Measurements from ENCODE around the gene CNTRL. TPM values are rescaled to one million over a fixed set of nuclear protein-coding genes. Genes with fewer than 3 reads are reported as not detected.

The CNTRL gene
- total and polyA plus RNA-seq, 4 donors = 1.6 to 8.7 (median 4.4) TPM

GRCh38 chr9:121071756-121072421, 2.9 kb upstream of the CNTRL start:
- Histone ChIP-seq H3K4me1 (ENCODE audit: control insufficient read depth in 4 of 4, insufficient read depth in 4 of 4, low read length in 3 of 4) (peaks cover 0 to 25% (median 13%) of the 10 kb centered on the region in 4 donors), H3K27me3 (ENCODE audit: control insufficient read depth in 4 of 4, insufficient read depth in 4 of 4, low read length in 3 of 4) (no peaks in the 10 kb centered on the region), H3K27ac (ENCODE audit: low read depth in 1 of 2, low read length in 2 of 2) (peak overlapping the region in 1 of 2 donors; percentile 34), H3K9ac (ENCODE audit: low read depth in 1 of 2, low read length in 2 of 2) (peak overlapping the region; percentile 22 to 77), H3K36me3 (ENCODE audit: control insufficient read depth in 4 of 4, insufficient read depth in 3 of 4, low read depth in 1 of 4, low read length in 3 of 4) (peaks cover 0 to 2% (median 0%) of the 10 kb centered on the region in 4 donors), H3K4me3 (ENCODE audit: low read depth in 1 of 3, low read length in 3 of 3) (peak overlapping the region; percentile 49 to 77 (median 53)), H3K9me3 (ENCODE audit: control insufficient read depth in 4 of 4, low read length in 3 of 4) (peaks cover 0 to 2% (median 0%) of the 10 kb centered on the region in 4 donors)
- WGBS = 33% methylated on average over 16 of the region's 16 CpGs
- no peak for DNase-seq (ENCODE audit: low spot score)
- no peak for TF ChIP-seq GABPA (IDR thresholded peaks at IDR 0.05 in 1 of 2, conservative IDR thresholded peaks at IDR 0.05 in 1 of 2)
- peak; percentile 17 for TF ChIP-seq CTCF (IDR thresholded peaks at IDR 0.05; ENCODE audit: low read depth, low read length, missing input control)
- TF ChIP-seq YY1 (IDR thresholded peaks at IDR 0.05) = no peak
- peak; percentile 62 to 63 for TF ChIP-seq RAD21 (IDR thresholded peaks at IDR 0.05)

- no peak overlapping the region for H3K27ac ChIP-seq (ENCODE audit: low read depth in 1 of 2, low read length in 2 of 2)
- H3K27me3 ChIP-seq (ENCODE audit: control insufficient read depth in 4 of 4, insufficient read depth in 4 of 4, low read length in 3 of 4) = no peaks in the 10 kb centered on the region
- no peak for TF ChIP-seq YY1 (IDR thresholded peaks at IDR 0.05)
- peak in 1 of 2 donors; percentile 11 for TF ChIP-seq GABPA (IDR thresholded peaks at IDR 0.05 in 1 of 2, conservative IDR thresholded peaks at IDR 0.05 in 1 of 2)
- peak; percentile 31 for TF ChIP-seq MAX (IDR thresholded peaks at IDR 0.05)
- no peaks in the 10 kb centered on the region for H3K36me3 ChIP-seq (ENCODE audit: control insufficient read depth in 4 of 4, insufficient read depth in 3 of 4, low read depth in 1 of 4, low read length in 3 of 4)
- H3K4me1 ChIP-seq (ENCODE audit: control insufficient read depth in 4 of 4, insufficient read depth in 4 of 4, low read length in 3 of 4) = peaks cover 0 to 25% (median 13%) of the 10 kb centered on the region in 4 donors
- DNase-seq (ENCODE audit: low spot score) = no peak
- WGBS = 44% methylated on average over 4 of the region's 4 CpGs
- H3K9ac ChIP-seq (ENCODE audit: low read depth in 1 of 2, low read length in 2 of 2) = no peak overlapping the region
- H3K9me3 ChIP-seq (ENCODE audit: control insufficient read depth in 4 of 4, low read length in 3 of 4) = no peaks in the 10 kb centered on the region
- H3K4me3 ChIP-seq (ENCODE audit: low read depth in 1 of 3, low read length in 3 of 3) = no peak overlapping the region
These were observed 1.7 kb upstream of the CNTRL start for GRCh38 chr9:121073038-121073437.

- peak overlapping the region; percentile 67 to 94 (median 86) for H3K4me3 ChIP-seq (ENCODE audit: low read depth in 1 of 3, low read length in 3 of 3)
- DNase-seq (ENCODE audit: low spot score) = no peak
- H3K36me3 ChIP-seq (ENCODE audit: control insufficient read depth in 4 of 4, insufficient read depth in 3 of 4, low read depth in 1 of 4, low read length in 3 of 4) = no peaks in the 10 kb centered on the region
- WGBS = 6% methylated on average over 19 of the region's 19 CpGs
- TF ChIP-seq HNF4A (conservative IDR thresholded peaks at IDR 0.05) (no peak), CTCF (IDR thresholded peaks at IDR 0.05; ENCODE audit: low read depth, low read length, missing input control) (no peak), ATF3 (IDR thresholded peaks at IDR 0.05) (no peak), GABPA (IDR thresholded peaks at IDR 0.05 in 1 of 2, conservative IDR thresholded peaks at IDR 0.05 in 1 of 2) (no peak), MAX (IDR thresholded peaks at IDR 0.05) (no peak), ZBTB33 (IDR thresholded peaks at IDR 0.05) (no peak), NR2F2 (IDR thresholded peaks at IDR 0.05) (no peak), TAF1 (conservative IDR thresholded peaks at IDR 0.05) (no peak), EGR1 (IDR thresholded peaks at IDR 0.05; ENCODE audit: low read depth in 2 of 2) (no peak), FOXA2 (IDR thresholded peaks at IDR 0.05) (no peak), SP1 (IDR thresholded peaks at IDR 0.05) (no peak)
- no peak overlapping the region for H3K9ac ChIP-seq (ENCODE audit: low read depth in 1 of 2, low read length in 2 of 2)
- H3K27me3 ChIP-seq (ENCODE audit: control insufficient read depth in 4 of 4, insufficient read depth in 4 of 4, low read length in 3 of 4) = no peaks in the 10 kb centered on the region
- H3K9me3 ChIP-seq (ENCODE audit: control insufficient read depth in 4 of 4, low read length in 3 of 4) = no peaks in the 10 kb centered on the region
- peaks cover 0 to 25% (median 13%) of the 10 kb centered on the region in 4 donors for H3K4me1 ChIP-seq (ENCODE audit: control insufficient read depth in 4 of 4, insufficient read depth in 4 of 4, low read length in 3 of 4)
- H3K27ac ChIP-seq (ENCODE audit: low read depth in 1 of 2, low read length in 2 of 2) = peak overlapping the region; percentile 72 to 73
These were observed 689 bp downstream of the CNTRL start for GRCh38 chr9:121075251-121076036.

Data from liver (tissue), 9 donors.